ENCODE data around the gene TLL1. TPM values are rescaled to one million over a fixed set of nuclear protein-coding genes. Genes with fewer than 3 reads are reported as not detected.

Gene TLL1
- total RNA-seq, 1 experiment from 2014 or later = not detected

- Histone ChIP-seq H4K91ac (ENCODE audit: insufficient read length, low read depth, low read length) (no peak overlapping the region), H2AK5ac (ENCODE audit: insufficient read length, low read length) (no peak overlapping the region), H3K9me3 (ENCODE audit: control insufficient read depth, low read depth, low read length) (no peaks in the 10 kb centered on the region), H2BK5ac (ENCODE audit: insufficient read length, low read length) (no peak overlapping the region), H4K5ac (ENCODE audit: insufficient read length, low read depth, low read length) (no peak overlapping the region), H3K79me2 (ENCODE audit: insufficient read depth, low read length) (no peaks in the 10 kb centered on the region), H3K27me3 (ENCODE audit: insufficient read depth, low read length) (no peaks in the 10 kb centered on the region), H3K23me2 (ENCODE audit: insufficient read length, low read depth, low read length, poor library complexity, severe bottlenecking) (no peaks in the 10 kb centered on the region), H2AFZ (ENCODE audit: low read length) (no peak overlapping the region), H3K23ac (ENCODE audit: insufficient read length, low read depth, low read length) (no peak overlapping the region), H3K18ac (ENCODE audit: insufficient read length, low read depth, low read length) (no peak overlapping the region), H3K4me1 (ENCODE audit: insufficient read depth, low read length) (no peaks in the 10 kb centered on the region), H3K14ac (ENCODE audit: insufficient read depth, low read length) (no peak overlapping the region), H2BK120ac (ENCODE audit: low read depth, low read length, poor library complexity, severe bottlenecking) (no peak overlapping the region), H2BK15ac (ENCODE audit: low read depth, low read length) (no peak overlapping the region), H3K4ac (ENCODE audit: low read depth, low read length) (no peak overlapping the region), H3K27ac (ENCODE audit: insufficient read length, low read depth, low read length) (no peak overlapping the region), H3K56ac (ENCODE audit: insufficient read length, low read depth, low read length) (no peak overlapping the region), H4K20me1 (ENCODE audit: control insufficient read depth, insufficient read depth, insufficient read length) (no peaks in the 10 kb centered on the region), H2BK20ac (ENCODE audit: low read depth, low read length, poor library complexity, severe bottlenecking) (no peak overlapping the region), H3K9ac (ENCODE audit: extremely low read depth, insufficient read length, low read length) (no peak overlapping the region), H3K4me2 (ENCODE audit: insufficient read depth, insufficient read length, low read length) (no peak overlapping the region), H2BK12ac (ENCODE audit: insufficient read length, low read depth, low read length) (no peak overlapping the region), H4K8ac (replicated peaks; ENCODE audit: insufficient read length, low read depth, low read length) (no peak overlapping the region), H3T11ph (ENCODE audit: low read length) (no peak overlapping the region), H3K79me1 (ENCODE audit: insufficient read depth, low read depth, low read length, poor library complexity, severe bottlenecking) (no peaks in the 10 kb centered on the region)
- H3K4me3 Mint-ChIP-seq = no peak overlapping the region
- H3K36me3 Mint-ChIP-seq (ENCODE audit: insufficient read depth in 1 of 3, low read depth in 3 of 3) = no peaks in the 10 kb centered on the region
- WGBS (ENCODE audit: extremely low coverage, insufficient read length, low lambda C conversion rate) = no CpG with 5 or more reads among the region's 4 CpGs
- no peak for TF ChIP-seq CTCF (conservative IDR thresholded peaks at IDR 0.05)
- H3K9me3 Mint-ChIP-seq = no peaks in the 10 kb centered on the region
- H3K27ac Mint-ChIP-seq = no peak overlapping the region
- DNase-seq = no peak
- H3K27me3 Mint-ChIP-seq (ENCODE audit: low read depth) = no peaks in the 10 kb centered on the region
- peaks cover 8% of the 10 kb centered on the region in 2 experiments for H3K4me1 Mint-ChIP-seq
These were observed 118.5 kb downstream of the TLL1 start for GRCh38 chr4:165991325-165992180.
